SJSA1 (cell line): ENCODE results near the gene SPEN. TPM values are rescaled to one million over a fixed set of nuclear protein-coding genes. Genes with fewer than 3 reads are reported as not detected.
A peak's percentile ranks its signal among the peaks of the same experiment; 100 is the strongest.
"Not testable (repeated sequence)": the region's sequence is repeated elsewhere in the genome, so short reads cannot be mapped to it uniquely, and the experiment has no call there.

Source experiments
- DNase-seq, 2 experiments: peaks; one replicate each; pipeline ENCODE4 v3.0.0-alpha.2; 2015 to 2020; ENCODE audit warnings: low spot score in 2 of 2, low read depth in 1 of 2
- H3K27ac ChIP-seq: fragments of 250-450 bp; sonication (Bioruptor Pico); 2 replicates; pipeline ENCODE4 v1.5.1; 2020; ENCODE audit warnings: mild to moderate bottlenecking, moderate library complexity
- H3K27me3 ChIP-seq: fragments of 250-450 bp; sonication (Bioruptor Pico); replicated peaks from 2 replicates; pipeline ENCODE4 v1.5.1; 2020; ENCODE audit warnings: mild to moderate bottlenecking, moderate library complexity
- H3K36me3 ChIP-seq: fragments of 250-450 bp; sonication (Bioruptor Pico); 2 replicates; pipeline ENCODE4 v1.5.1; 2020; ENCODE audit warnings: mild to moderate bottlenecking
- H3K4me1 ChIP-seq: fragments of 250-450 bp; sonication (Bioruptor Pico); replicated peaks from 2 replicates; pipeline ENCODE4 v1.6.1; 2021; ENCODE audit warnings: mild to moderate bottlenecking
- H3K4me3 ChIP-seq: fragments of 250-450 bp; sonication (Bioruptor Pico); 2 replicates; pipeline ENCODE4 v1.5.1; 2020; ENCODE audit warnings: mild to moderate bottlenecking
- H3K9me3 ChIP-seq: fragments of 250-450 bp; sonication (Bioruptor Pico); replicated peaks from 2 replicates; pipeline ENCODE4 v1.5.1; 2020; ENCODE audit warnings: mild to moderate bottlenecking
- total RNA-seq: library from RNA; depleted of rRNA; stranded (reverse); fragments of >200 nt; shearing (Covaris generic); gene quantifications from 2 replicates; pipeline ENCODE4 v1.2.3, GENCODE V29; 2014

Gene SPEN
- total RNA-seq, 1 experiment from 2014 or later = 17.5 TPM

DNA sequence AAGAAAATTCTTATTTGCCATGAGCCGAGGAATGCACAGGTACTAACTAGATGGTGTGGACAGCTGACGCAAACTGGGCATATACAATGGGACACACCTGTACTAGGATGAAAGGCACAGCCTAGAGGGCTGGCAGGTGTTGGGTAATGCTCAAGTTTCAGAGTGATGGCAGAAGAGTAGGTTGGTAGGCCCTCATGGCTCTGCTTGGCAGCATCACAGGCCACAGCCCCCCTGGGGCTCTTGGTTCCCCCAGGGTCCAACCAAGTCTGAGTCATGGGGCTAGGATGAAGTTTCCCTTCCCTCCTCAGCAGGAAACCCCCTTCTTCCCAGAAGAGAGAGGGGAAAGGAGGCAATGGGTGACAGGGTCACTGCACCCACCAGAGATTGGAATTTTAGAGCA is 35.2 kb downstream of the SPEN start:
- Histone ChIP-seq H3K9me3 (no peaks in the 10 kb centered on the region), H3K4me1 (peaks cover 18% of the 10 kb centered on the region), H3K36me3 (peaks cover 13% of the 10 kb centered on the region), H3K27ac (no peak overlapping the region), H3K27me3 (no peaks in the 10 kb centered on the region), H3K4me3 (no peak overlapping the region)
- DNase-seq = no peak

DNA sequence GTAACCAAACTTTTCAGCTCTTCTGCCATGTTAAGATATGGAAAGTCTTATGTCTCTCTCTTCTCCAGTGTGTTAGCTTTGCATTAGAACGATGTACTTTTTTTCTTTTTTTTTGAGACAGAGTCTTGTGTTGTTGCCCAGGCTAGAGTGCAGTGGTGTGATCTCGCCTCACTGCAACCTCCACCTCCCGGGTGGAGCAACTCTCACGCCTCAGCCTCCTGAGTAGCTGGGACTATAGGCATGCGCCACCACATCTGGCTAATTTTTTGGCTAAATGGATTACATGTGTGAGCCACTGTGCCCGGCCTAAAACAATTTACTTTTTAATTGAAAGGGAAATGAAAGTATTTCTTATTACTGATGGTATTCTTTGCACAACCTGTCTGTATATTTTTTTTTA is 35.8 kb downstream of the SPEN start:
- Histone ChIP-seq H3K4me1 (peaks cover 18% of the 10 kb centered on the region), H3K27me3 (no peaks in the 10 kb centered on the region), H3K4me3 (no peak overlapping the region), H3K36me3 (peaks cover 12% of the 10 kb centered on the region), H3K9me3 (no peaks in the 10 kb centered on the region), H3K27ac (no peak overlapping the region)
- no peak for DNase-seq

DNA sequence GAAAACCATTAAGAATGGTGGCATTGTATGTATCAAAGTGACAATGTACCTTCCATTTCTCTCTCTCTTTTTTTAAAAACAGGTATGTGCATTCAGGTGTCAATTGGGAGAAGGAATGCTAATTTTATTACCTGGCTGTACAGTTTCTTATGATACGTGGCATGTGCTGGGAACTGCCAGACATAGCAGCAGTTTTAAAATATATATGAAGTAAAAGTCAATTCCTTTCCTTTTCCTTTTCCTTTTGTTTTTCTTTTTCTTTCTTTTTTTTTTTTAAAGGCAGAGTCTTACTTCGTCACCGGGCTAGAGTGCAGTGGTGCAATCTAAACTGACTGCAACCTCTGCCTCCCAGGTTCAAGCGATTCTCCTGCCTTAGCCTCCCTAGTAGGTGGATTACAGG is 37.0 kb downstream of the SPEN start:
- Histone ChIP-seq H3K4me1 (peaks cover 18% of the 10 kb centered on the region), H3K27ac (no peak overlapping the region), H3K27me3 (no peaks in the 10 kb centered on the region), H3K36me3 (peaks cover 9% of the 10 kb centered on the region; the same call in 1 of the 2 replicates), H3K9me3 (no peaks in the 10 kb centered on the region), H3K4me3 (no peak overlapping the region)
- DNase-seq = no peak

DNA sequence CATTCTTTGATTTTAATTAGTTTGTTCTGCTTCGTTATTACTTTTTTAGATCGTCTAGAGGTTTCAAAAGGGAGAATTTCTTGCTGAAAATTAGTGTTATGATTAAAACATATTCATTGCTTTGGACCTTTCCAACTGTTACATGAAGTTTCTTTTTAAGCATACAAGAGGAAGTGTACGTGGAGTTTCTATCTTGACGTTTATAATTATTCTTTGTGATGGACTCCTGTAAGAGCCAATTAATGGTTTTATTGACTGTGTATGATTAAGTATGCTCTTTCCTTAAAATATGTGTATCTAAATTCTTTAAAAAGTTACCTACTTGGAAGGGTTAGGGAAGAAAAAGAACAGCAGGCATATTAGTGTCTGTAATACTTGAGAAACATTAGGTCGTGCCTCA is 37.8 kb downstream of the SPEN start:
- no peak for DNase-seq
- H3K4me1 ChIP-seq = peaks cover 18% of the 10 kb centered on the region
- H3K27ac ChIP-seq = no peak overlapping the region
- H3K27me3 ChIP-seq = no peaks in the 10 kb centered on the region
- H3K36me3 ChIP-seq = peaks cover 15% of the 10 kb centered on the region; the same call in 1 of the 2 replicates
- no peak overlapping the region for H3K4me3 ChIP-seq
- no peaks in the 10 kb centered on the region for H3K9me3 ChIP-seq

DNA sequence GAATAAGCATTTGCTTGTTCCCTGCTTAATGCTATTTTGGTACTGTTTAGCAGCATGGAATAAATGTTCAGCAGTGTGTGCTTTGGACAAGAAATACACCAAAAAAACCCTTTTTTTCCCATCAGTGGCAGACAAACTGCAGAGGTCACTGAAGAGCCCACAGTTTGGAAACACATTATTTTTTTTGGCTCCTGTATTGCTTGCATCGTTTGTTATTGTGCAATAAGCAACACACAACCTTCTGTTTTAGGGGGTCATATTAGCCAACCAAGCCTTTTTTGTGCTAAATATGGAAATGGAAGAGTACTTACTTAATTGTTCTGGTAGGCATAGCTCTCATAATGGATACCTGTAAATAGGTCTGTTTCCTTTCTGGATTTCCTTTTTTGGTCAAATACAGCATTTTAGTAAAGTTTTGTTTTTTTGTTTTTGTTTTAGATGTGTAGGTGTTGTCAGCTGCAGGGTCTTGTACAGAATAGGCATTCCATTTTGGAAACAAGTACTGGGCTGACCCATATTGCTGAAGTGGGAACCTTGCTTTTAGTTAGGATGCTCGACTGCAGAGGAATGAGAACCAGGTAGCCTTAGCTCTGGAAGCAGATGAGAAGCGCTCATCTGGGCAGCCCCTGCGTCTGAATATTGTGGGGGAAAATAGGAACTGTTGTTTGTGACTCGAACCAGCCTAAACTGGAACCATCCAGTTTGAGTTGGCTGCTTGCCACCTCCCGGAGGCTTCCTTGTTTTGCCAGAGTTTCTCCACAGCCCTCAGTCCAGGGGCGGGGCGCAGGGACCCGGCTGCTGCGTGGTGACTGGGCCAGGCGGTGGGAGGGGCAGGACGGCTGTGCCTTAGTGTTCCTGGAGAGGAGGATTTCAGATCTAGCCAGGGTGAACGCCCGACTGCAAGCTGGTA is 38.4 kb downstream of the SPEN start:
- Histone ChIP-seq H3K4me3 (peak overlapping the region; percentile 26), H3K36me3 (peaks cover 15% of the 10 kb centered on the region), H3K27ac (peak overlapping the region; percentile 75), H3K27me3 (no peaks in the 10 kb centered on the region), H3K9me3 (no peaks in the 10 kb centered on the region), H3K4me1 (peaks cover 21% of the 10 kb centered on the region)
- peak; percentile 85 to 95 for DNase-seq

DNA sequence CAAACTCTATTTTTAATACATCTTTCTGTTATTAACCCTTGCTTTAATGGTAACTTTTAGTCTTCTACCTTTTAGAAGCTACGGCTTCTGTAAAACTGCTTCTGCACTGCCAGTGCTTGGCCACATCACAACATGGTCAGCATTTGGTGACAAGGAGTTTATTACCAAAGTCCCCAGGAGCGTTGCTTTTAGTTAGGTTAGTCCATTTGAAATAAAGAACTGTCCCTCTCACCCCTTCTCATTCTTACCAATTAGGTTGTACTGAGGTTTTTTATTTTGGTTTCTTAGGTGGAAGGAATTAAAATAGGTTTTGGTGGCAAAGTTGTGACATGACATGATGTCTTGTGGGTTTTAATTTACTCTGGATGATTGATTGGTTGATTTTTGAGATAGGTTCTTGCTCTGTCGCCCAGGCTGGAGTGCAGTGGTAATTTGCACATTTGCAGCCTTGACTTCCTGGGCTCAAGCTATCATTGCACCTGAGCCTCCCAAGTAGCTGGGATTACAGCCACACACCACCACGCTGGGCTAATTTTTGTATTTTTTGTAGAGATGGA is 39.2 kb downstream of the SPEN start:
- Histone ChIP-seq H3K36me3 (peaks cover 16% of the 10 kb centered on the region), H3K9me3 (no peaks in the 10 kb centered on the region), H3K4me1 (peaks cover 21% of the 10 kb centered on the region), H3K27ac (no peak overlapping the region), H3K4me3 (peak overlapping the region; percentile 26), H3K27me3 (no peaks in the 10 kb centered on the region)
- no peak for DNase-seq

DNA sequence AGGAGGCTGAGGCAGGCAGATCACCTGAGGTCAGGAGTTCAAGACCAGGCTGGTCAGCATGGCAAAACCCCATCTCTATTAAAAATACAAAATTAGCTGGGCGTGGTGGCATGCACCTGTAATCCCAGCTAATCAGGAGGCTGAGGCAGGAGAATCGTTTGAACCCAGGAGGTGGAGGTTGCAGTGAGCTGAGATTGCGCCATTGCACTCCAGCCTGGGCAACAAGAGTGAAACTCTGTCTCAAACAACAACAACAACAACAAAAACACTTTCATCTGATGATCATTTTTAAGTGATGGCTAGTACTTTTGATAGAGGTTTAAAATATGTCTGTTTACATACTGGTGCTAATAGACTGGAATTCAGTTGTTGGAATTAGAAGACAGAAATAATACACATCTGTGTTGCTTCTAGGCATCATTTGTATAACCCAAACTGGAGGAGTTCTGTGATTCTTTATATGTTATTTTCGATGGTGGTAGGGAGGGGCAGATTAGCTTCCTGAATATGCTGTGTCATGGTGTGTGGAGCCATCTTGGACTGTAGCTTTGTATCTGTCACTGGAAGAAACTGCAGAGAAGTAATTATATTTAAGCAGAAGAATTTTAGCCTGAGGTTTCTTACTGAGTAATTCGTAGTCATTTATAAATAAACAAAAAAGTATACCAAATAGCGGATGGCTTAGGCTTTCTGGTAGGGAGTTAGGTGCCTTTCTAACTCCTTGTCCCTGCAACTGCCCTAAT is 45.5 kb downstream of the SPEN start:
- Histone ChIP-seq H3K4me1 (peaks cover 26% of the 10 kb centered on the region), H3K27ac (peak overlapping the region; percentile 93), H3K36me3 (peaks cover 33% of the 10 kb centered on the region)
- DNase-seq = peak; percentile 60 to 85
- not testable (repeated sequence) for H3K27me3 ChIP-seq, H3K9me3 ChIP-seq, H3K4me3 ChIP-seq

DNA sequence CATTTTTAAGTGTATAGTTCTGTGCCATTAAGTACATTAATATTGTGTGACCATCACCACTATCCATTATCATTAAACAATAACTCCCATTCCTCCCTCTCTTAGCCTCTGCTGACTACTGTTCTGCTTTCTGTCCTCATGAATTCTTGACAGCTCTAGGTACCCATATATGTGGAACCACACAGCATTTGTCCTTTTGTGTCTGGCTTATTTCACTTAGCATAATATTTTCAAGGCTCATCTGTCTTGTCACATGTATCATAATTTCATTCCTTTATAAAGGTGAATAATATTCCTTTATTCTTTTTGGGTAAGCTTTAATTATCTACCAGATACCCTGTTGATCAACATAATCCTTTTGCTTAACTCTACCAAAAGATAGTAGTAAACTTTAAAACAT is 47.7 kb downstream of the SPEN start:
- DNase-seq = no peak
- peaks cover 34% of the 10 kb centered on the region for H3K36me3 ChIP-seq
- peaks cover 26% of the 10 kb centered on the region for H3K4me1 ChIP-seq
- H3K27me3 ChIP-seq = no peaks in the 10 kb centered on the region
- H3K9me3 ChIP-seq = no peaks in the 10 kb centered on the region
- no peak overlapping the region for H3K27ac ChIP-seq
- H3K4me3 ChIP-seq = no peak overlapping the region

DNA sequence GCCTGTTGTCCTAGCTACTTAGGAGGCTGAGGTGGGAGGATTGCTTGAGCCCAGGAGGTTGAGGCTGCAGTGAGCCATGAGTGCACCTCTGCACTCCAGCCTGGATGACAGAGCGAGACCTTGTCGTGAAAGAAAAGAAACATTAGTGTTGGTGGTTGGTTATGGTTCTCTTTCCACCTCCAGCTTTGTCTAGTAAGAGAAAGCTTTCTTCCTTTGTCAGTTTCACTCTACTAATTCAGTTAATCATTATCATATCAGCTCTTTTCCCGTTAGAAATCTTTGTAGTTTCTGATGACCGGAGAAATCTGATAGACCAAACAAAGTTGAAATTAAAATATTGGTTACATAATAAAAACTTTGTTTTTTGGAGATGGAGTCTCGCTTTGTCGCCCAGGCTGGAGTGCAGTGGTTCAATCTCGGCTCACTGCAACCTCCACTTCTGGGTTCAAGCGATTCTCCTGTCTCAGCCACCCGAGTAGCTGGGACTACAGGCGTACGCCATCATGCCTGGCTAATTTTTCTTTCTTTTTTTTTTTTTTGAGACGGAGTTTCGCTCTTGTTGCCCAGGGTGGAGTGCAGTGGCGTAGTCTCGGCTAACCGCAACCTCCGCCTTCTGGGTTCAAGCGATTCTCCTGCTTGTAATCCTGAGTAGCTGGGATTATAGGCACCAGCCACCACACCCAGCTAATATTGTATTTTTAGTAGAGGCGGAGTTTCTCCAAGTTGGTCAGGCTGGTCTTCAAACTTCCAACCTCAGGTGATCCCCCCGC is 49.5 kb downstream of the SPEN start:
- Histone ChIP-seq H3K36me3 (peaks cover 24% of the 10 kb centered on the region), H3K4me1 (peaks cover 23% of the 10 kb centered on the region)
- H3K27ac ChIP-seq, H3K27me3 ChIP-seq, H3K4me3 ChIP-seq, H3K9me3 ChIP-seq, DNase-seq: not testable (repeated sequence)

DNA sequence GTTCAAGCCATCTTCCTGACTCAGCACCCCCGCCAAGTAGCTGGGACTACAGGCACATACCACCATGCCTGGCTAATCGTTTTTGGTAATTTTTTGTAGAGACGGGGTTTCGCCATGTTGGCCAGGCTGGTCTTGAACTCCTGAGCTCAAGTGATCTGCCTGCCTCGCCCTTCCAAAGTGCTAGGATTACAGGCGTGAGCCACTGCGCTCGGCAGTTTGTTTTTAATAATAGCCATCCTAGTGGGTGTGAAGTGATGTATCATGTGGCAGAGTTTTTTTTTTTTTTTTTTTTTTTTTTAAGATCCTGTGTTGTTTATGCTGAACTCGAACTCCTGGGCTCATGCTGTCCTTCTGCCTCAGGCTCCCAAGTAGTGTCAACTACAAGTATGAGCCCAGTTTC is 51.8 kb downstream of the SPEN start:
- Histone ChIP-seq H3K9me3 (no peaks in the 10 kb centered on the region), H3K4me3 (no peak overlapping the region), H3K4me1 (peaks cover 18% of the 10 kb centered on the region), H3K27ac (no peak overlapping the region), H3K27me3 (no peaks in the 10 kb centered on the region), H3K36me3 (peaks cover 24% of the 10 kb centered on the region)
- DNase-seq = no peak

DNA sequence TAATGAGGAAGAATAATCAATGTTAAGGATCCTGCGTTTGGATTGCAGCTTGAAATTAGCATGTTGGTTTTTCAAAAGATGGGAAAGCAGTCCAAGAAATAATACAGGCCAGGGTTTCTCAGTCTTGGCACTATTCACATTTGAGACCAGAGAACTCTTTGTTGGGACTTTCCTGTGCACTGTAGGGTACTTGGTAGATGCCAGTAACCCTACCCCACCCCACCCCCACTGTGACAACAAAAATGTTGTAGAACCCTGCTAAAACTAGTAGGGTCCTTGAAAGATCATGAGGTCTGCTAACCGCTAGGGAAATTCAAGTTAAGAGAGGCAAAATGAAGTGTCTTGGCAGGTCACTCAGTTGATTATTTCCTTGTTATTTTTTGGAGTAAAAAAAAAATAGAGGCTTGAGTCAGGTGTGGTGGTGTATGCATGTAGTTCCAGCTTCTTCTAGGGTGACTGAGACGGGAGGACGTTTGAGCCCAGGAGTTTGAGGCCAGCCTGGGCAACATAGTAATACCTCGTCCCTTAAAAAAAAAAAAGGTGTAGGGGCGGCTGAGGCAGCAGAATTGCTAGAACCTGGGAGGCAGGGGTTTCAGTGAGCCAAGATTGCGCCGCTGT is 53.3 kb downstream of the SPEN start:
- peaks cover 18% of the 10 kb centered on the region for H3K4me1 ChIP-seq
- H3K4me3 ChIP-seq = no peak overlapping the region
- no peaks in the 10 kb centered on the region for H3K9me3 ChIP-seq
- H3K27ac ChIP-seq = no peak overlapping the region
- no peaks in the 10 kb centered on the region for H3K27me3 ChIP-seq
- DNase-seq = no peak
- H3K36me3 ChIP-seq = peaks cover 20% of the 10 kb centered on the region

DNA sequence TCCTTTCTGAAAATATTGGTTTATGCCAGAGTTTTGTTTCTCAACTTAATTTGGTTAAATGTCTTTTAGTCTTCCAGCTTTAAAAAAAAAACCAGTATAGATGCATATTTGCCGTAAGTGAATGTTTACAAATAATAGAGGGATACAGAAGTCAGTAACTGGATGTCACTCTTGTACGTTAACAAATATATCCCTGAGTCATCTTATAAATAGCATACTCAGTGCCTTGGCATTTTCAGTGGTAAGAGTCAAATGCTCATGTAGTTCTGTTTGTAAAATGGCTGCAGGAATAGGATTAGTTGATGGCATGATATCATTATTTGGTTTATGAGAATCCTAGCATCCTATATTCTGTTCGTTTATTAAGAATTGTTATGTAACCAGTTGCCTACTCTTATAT is 55.4 kb downstream of the SPEN start:
- Histone ChIP-seq H3K36me3 (peaks cover 20% of the 10 kb centered on the region), H3K4me1 (peaks cover 18% of the 10 kb centered on the region), H3K9me3 (no peaks in the 10 kb centered on the region), H3K27me3 (no peaks in the 10 kb centered on the region), H3K27ac (peak overlapping the region; percentile 39), H3K4me3 (no peak overlapping the region)
- DNase-seq = peak in 1 of 2 experiments; percentile 77

DNA sequence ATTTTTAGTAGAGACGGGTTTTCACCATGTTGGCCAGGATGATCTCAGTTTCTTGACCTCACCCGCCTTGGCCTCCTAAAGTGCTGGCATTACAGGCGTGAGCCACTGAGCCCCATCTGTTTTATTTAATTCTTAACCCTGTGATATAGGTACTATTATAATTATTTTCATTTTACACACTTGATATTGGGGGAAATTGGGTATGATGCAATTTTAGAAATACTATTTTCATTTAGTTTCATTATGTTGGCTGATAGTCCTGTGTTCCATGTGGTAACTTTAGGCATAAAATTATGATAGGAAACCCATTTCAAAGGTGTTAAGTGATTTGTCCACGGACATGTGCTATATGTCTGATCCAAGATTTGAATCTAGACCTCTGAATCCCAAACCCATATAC is 61.1 kb downstream of the SPEN start:
- H3K4me3 ChIP-seq = no peak overlapping the region
- peaks cover 4% of the 10 kb centered on the region for H3K4me1 ChIP-seq
- DNase-seq = no peak
- no peak overlapping the region for H3K27ac ChIP-seq
- H3K9me3 ChIP-seq = no peaks in the 10 kb centered on the region
- peaks cover 49% of the 10 kb centered on the region for H3K36me3 ChIP-seq
- H3K27me3 ChIP-seq = no peaks in the 10 kb centered on the region
